Gastroesophageal sphincter (tissue), 3 donors: ENCODE measurements around the gene SLC29A2.

Experiments used
- CTCF ChIP-seq, 4 experiments: fragments of 200-600 bp in 2 of 4; fragments of 450-650 bp in 2 of 4; sonication (generic) in 1 of 4; IDR thresholded peaks; one replicate each; pipeline ENCODE4 v1.5.1; 2017 to 2019; ENCODE audit warnings: antibody characterized with exemption in 4 of 4, mild to moderate bottlenecking in 2 of 4, moderate library complexity in 2 of 4
- POLR2A ChIP-seq, 2 donors: fragments of 450-650 bp; IDR thresholded peaks; one replicate each; pipeline ENCODE4 v1.6.1; 2017; ENCODE audit warnings: antibody characterized with exemption in 2 of 2, mild to moderate bottlenecking in 2 of 2, moderate library complexity in 1 of 2

GRCh38 chr11:66368484-66368883 is 3.1 kb downstream of the SLC29A2 start:
- TF ChIP-seq CTCF (IDR thresholded peaks at IDR 0.05) (no peak), POLR2A (IDR thresholded peaks at IDR 0.05) (no peak)
